Measurements from ENCODE around the gene SOX1. TPM values are rescaled to one million over a fixed set of nuclear protein-coding genes. Genes with fewer than 3 reads are reported as not detected.

The SOX1 gene
- total and polyA plus RNA-seq, 2 experiments from 2014 or later: not detected

DNA sequence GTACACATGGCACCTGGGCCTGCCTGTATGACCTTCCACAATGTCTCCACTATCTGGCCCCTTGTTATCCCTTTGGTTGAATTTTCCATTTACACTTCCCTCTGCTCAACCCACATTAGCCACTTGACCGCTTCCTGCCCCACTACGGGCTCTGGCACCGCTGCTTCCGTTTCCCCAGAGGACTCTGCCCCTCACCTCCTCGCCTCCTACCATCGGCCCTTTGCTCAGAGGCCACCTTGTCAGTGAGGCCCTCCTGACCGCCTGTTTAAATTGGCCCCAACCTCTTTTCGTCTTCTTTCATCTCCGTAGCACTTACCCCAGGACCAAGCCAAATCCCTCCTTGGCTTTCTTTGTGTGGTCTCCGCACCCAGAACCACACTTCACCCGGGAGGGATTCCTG lies 47.4 kb downstream of the SOX1 start:
- no peak for TF ChIP-seq EZH2 (IDR thresholded peaks at IDR 0.05; ENCODE audit: insufficient read depth, poor library complexity, severe bottlenecking)
- TF ChIP-seq EZH2phosphoT487 (IDR thresholded peaks at IDR 0.05; ENCODE audit: insufficient read depth, low read depth): no peak
- Histone ChIP-seq H3K9me2 (ENCODE audit: insufficient read depth) (no peaks in the 10 kb centered on the region), H2AFZ (no peak overlapping the region), H3K4me1 (ENCODE audit: insufficient read depth) (no peaks in the 10 kb centered on the region), H3K9me3 (ENCODE audit: low read depth) (no peaks in the 10 kb centered on the region), H3K79me2 (ENCODE audit: insufficient read depth) (no peaks in the 10 kb centered on the region), H3K27ac (no peak overlapping the region), H3K27me3 (replicated peaks; ENCODE audit: insufficient read depth) (no peaks in the 10 kb centered on the region), H3K9ac (no peak overlapping the region), H3K4me3 (no peak overlapping the region), H3F3A (ENCODE audit: insufficient read depth) (no peaks in the 10 kb centered on the region), H3K36me3 (ENCODE audit: low read depth) (no peaks in the 10 kb centered on the region), H4K20me1 (ENCODE audit: insufficient read depth) (no peaks in the 10 kb centered on the region), H3K4me2 (ENCODE audit: unreplicated experiment) (no peak overlapping the region)
- in situ Hi-C loops (cut with MboI): no loop called here
- no peak for DNase-seq
- WGBS, 2 experiments (ENCODE audit: low coverage in 1 of 2, low lambda C conversion rate in 2 of 2, missing lambda C conversion rate in 2 of 2): 28 to 32% methylated on average over 11 of the region's 11 CpGs

DNA sequence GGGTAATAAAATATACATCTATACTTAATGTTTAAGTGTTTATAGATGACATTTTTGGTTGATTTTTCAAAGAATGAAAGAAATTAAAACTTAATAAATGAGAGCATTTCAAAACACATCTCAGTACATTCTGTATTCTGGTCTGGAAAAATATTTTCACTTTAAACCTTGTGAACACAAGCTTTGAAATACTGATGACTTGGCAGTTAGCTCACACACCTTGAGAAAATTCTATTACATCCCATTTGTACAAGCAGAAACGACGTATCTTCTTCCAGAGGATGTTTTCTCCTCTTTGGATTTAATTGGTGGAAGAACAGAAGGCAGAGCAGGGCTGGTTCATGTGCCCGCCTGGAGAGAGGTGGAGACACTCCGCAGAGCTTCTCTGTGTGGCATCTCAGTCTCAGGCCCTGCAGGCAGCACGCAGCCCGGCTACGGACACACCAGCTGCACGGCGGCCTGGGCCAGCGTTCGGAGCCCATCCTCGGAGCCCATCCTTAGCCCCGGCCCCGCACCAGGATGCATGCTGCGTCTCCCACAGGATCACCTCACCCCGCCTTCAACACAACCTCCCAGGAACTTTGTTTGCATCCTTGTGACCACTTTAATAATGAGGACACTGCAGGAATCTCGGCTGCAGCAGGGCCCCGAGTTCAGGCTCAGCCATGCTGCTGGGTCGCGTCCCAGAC lies 48.6 kb downstream of the SOX1 start:
- H3F3A ChIP-seq (ENCODE audit: insufficient read depth): no peaks in the 10 kb centered on the region
- H3K79me2 ChIP-seq (ENCODE audit: insufficient read depth): no peaks in the 10 kb centered on the region
- no peak overlapping the region for H3K4me3 ChIP-seq
- no peaks in the 10 kb centered on the region for H3K36me3 ChIP-seq (ENCODE audit: low read depth)
- no peak for DNase-seq
- TF ChIP-seq EZH2 (IDR thresholded peaks at IDR 0.05; ENCODE audit: insufficient read depth, poor library complexity, severe bottlenecking) (no peak), EZH2phosphoT487 (IDR thresholded peaks at IDR 0.05; ENCODE audit: insufficient read depth, low read depth) (no peak)
- 35 to 37% methylated on average over 20 of the region's 20 CpGs for WGBS, 2 experiments (ENCODE audit: low coverage in 1 of 2, low lambda C conversion rate in 2 of 2, missing lambda C conversion rate in 2 of 2)
- no peaks in the 10 kb centered on the region for H3K9me2 ChIP-seq (ENCODE audit: insufficient read depth)
- in situ Hi-C loops (cut with MboI): no loop called here
- H3K4me1 ChIP-seq (ENCODE audit: insufficient read depth): no peaks in the 10 kb centered on the region
- H4K20me1 ChIP-seq (ENCODE audit: insufficient read depth): no peaks in the 10 kb centered on the region
- H3K27me3 ChIP-seq (replicated peaks; ENCODE audit: insufficient read depth): no peaks in the 10 kb centered on the region
- H2AFZ ChIP-seq: no peak overlapping the region
- no peak overlapping the region for H3K4me2 ChIP-seq (ENCODE audit: unreplicated experiment)
- H3K27ac ChIP-seq: no peak overlapping the region
- H3K9ac ChIP-seq: no peak overlapping the region
- H3K9me3 ChIP-seq (ENCODE audit: low read depth): no peaks in the 10 kb centered on the region

DNA sequence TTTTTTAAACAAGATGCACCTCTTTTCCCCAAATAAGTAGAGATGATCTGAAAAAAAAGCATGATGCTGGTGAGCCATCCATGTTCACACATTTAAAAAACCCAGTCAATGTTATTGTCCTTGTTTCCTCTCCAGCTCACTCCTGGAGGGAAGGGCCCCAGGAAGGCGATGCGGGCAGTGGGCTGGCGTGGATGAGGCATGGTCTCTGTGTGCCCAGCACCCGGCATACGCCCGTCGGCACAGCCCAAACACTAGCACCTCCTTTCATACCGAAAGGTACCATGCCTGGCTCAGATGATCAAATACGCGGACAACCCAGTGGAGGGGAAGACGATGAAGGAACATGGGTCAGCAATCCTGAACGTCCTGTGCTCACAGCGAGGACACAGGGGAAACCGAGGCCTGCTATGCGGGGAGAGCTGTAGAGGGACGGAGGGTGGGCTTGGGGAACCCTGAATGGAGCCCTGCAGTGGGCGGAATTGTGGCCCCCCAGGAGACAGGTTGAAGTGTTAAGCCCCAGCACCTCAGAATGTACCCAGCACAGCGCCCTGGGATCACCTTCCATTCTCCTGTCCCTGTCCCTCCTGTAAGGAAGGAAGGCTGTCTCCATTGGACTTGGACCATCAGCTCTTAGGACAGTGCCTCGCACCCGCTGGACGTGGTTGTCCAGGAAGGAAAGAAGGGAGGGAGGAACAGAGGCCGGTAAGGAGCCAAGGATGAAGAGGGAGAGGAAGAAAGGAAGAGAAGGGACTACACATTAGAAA lies 49.4 kb downstream of the SOX1 start:
- DNase-seq: no peak
- Histone ChIP-seq H3K27ac (no peak overlapping the region), H3K36me3 (ENCODE audit: low read depth) (no peaks in the 10 kb centered on the region), H4K20me1 (ENCODE audit: insufficient read depth) (no peaks in the 10 kb centered on the region), H3K27me3 (replicated peaks; ENCODE audit: insufficient read depth) (no peaks in the 10 kb centered on the region), H3K4me2 (ENCODE audit: unreplicated experiment) (no peak overlapping the region), H3K4me3 (no peak overlapping the region), H3K9me2 (ENCODE audit: insufficient read depth) (no peaks in the 10 kb centered on the region), H3K9ac (no peak overlapping the region), H3K9me3 (ENCODE audit: low read depth) (no peaks in the 10 kb centered on the region), H2AFZ (no peak overlapping the region), H3F3A (ENCODE audit: insufficient read depth) (no peaks in the 10 kb centered on the region), H3K79me2 (ENCODE audit: insufficient read depth) (no peaks in the 10 kb centered on the region), H3K4me1 (ENCODE audit: insufficient read depth) (no peaks in the 10 kb centered on the region)
- in situ Hi-C loops (cut with MboI): no loop called here
- WGBS, 2 experiments (ENCODE audit: low coverage in 1 of 2, low lambda C conversion rate in 2 of 2, missing lambda C conversion rate in 2 of 2): 45 to 49% methylated on average over 22 of the region's 22 CpGs
- no peak for TF ChIP-seq EZH2 (IDR thresholded peaks at IDR 0.05; ENCODE audit: insufficient read depth, poor library complexity, severe bottlenecking)
- TF ChIP-seq EZH2phosphoT487 (IDR thresholded peaks at IDR 0.05; ENCODE audit: insufficient read depth, low read depth): no peak

DNA sequence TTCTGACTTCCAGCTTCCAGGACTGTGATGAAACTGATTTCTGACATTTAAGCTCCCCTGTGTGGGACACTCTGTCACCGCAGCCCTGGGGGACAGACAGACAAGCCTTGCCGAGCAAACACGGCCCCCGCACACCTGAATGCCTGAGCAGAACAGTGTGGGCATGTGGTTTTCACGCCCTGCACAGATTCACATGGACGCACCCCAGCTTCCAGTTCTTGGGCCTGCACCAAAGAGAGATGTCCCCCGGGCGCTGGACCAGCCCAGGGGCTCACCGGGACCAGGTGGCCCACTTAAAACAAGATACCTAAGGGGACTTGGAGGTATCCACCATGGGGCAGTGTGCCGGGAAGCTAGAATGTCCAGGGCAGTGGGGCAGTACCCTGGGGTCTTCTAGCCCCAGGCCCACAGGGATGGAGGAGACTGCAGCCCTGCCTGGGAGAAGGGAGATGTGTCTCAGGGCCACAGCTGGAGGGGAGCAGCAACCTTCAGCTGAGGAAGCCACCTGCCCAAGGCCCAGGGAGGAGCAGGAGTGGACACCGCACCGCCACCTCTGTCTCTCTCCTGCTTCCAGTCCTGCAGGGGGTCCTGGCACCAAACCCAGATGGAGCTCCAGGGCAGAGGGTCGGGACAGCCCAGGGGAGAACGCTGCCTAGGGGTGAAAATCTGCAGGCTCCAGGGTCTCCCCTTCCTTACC lies 50.5 kb downstream of the SOX1 start:
- H3K27ac ChIP-seq: no peak overlapping the region
- in situ Hi-C loops (cut with MboI): no loop called here
- WGBS, 2 experiments (ENCODE audit: low coverage in 1 of 2, low lambda C conversion rate in 2 of 2, missing lambda C conversion rate in 2 of 2): 46 to 56% methylated on average over 13 to 14 of the region's 14 CpGs

More for the DNA sequence above, 50.5 kb downstream of the SOX1 start:
- DNase-seq: no peak
- Histone ChIP-seq H4K20me1 (ENCODE audit: insufficient read depth) (no peaks in the 10 kb centered on the region), H3K4me3 (no peak overlapping the region), H3K9ac (no peak overlapping the region), H3K9me2 (ENCODE audit: insufficient read depth) (no peaks in the 10 kb centered on the region), H3K4me1 (ENCODE audit: insufficient read depth) (no peaks in the 10 kb centered on the region), H3K9me3 (ENCODE audit: low read depth) (no peaks in the 10 kb centered on the region), H3F3A (ENCODE audit: insufficient read depth) (no peaks in the 10 kb centered on the region), H3K4me2 (ENCODE audit: unreplicated experiment) (no peak overlapping the region), H3K36me3 (ENCODE audit: low read depth) (no peaks in the 10 kb centered on the region), H3K79me2 (ENCODE audit: insufficient read depth) (no peaks in the 10 kb centered on the region), H2AFZ (no peak overlapping the region), H3K27me3 (replicated peaks; ENCODE audit: insufficient read depth) (no peaks in the 10 kb centered on the region)
- TF ChIP-seq EZH2phosphoT487 (IDR thresholded peaks at IDR 0.05; ENCODE audit: insufficient read depth, low read depth) (no peak), EZH2 (IDR thresholded peaks at IDR 0.05; ENCODE audit: insufficient read depth, poor library complexity, severe bottlenecking) (no peak)
